SIG-M5 (cell line): ENCODE measurements around the gene ZNF792.
"Not testable (repeated sequence)": the region's sequence is repeated elsewhere in the genome, so short reads cannot be mapped to it uniquely, and the experiment has no call there.

Source experiments
- DNase-seq: peaks from one replicate; lab custom pipeline; 2025; lab: John Stamatoyannopoulos, UW

Gene ZNF792

GRCh38 chr19:34925278-34925855 lies 38.7 kb downstream of the ZNF792 start:
- DNase-seq, result no peak

GRCh38 chr19:34920090-34920786 lies 43.8 kb downstream of the ZNF792 start:
- not testable (repeated sequence) for DNase-seq

- no peak for DNase-seq
These were observed 45.8 kb downstream of the ZNF792 start for GRCh38 chr19:34918190-34918589.

- DNase-seq, result not testable (repeated sequence)
These were observed 46.9 kb downstream of the ZNF792 start for GRCh38 chr19:34917144-34917543.

- DNase-seq, result no peak
These were observed 53.3 kb downstream of the ZNF792 start for GRCh38 chr19:34910770-34911169.
